Endodermal cell (in vitro differentiated cells): ENCODE data around the gene CLIP4. TPM values are rescaled to one million over a fixed set of nuclear protein-coding genes. Genes with fewer than 3 reads are reported as not detected.

Experiments used
- DNase-seq: peaks from one replicate; pipeline ENCODE4 v3.0.0-alpha.2; 2017
- H3K27ac ChIP-seq: 2 replicates; pipeline ENCODE4 v1.5.1; 2013; ENCODE audit warnings: mild to moderate bottlenecking, low read depth, low read length, moderate library complexity
- H3K27me3 ChIP-seq: 2 replicates; pipeline ENCODE4 v1.6.1; 2013; ENCODE audit warnings: mild to moderate bottlenecking, low read length, moderate library complexity; ENCODE audit not compliant: insufficient read depth, control insufficient read depth, poor library complexity, severe bottlenecking
- H3K36me3 ChIP-seq: 2 replicates; pipeline ENCODE4 v1.7.0; 2013; ENCODE audit warnings: mild to moderate bottlenecking, low read length, moderate library complexity; ENCODE audit not compliant: control insufficient read depth, insufficient read depth
- H3K4me1 ChIP-seq: one replicate; pipeline ENCODE4 v1.7.0; 2013; ENCODE audit warnings: low read length; ENCODE audit not compliant: control insufficient read depth, insufficient read depth
- H3K4me3 ChIP-seq: 2 replicates; pipeline ENCODE4 v1.5.1; 2013; ENCODE audit warnings: mild to moderate bottlenecking, low read length, moderate library complexity
- H3K9ac ChIP-seq: 2 replicates; pipeline ENCODE4 v1.6.1; 2013; ENCODE audit warnings: mild to moderate bottlenecking, low read length, moderate library complexity; ENCODE audit not compliant: poor library complexity, severe bottlenecking; ENCODE audit errors: extremely low read depth
- H3K9me3 ChIP-seq: 2 replicates; pipeline ENCODE4 v1.6.1; 2013; ENCODE audit warnings: mild to moderate bottlenecking, low read length, moderate library complexity; ENCODE audit not compliant: control insufficient read depth
- H3K27ac Mint-ChIP-seq: 2 replicates; pipeline ENCODE4 v1.8.0; 2020; ENCODE audit warnings: mixed read lengths
- H3K27me3 Mint-ChIP-seq: 2 replicates; pipeline ENCODE4 v1.8.0; 2021; ENCODE audit warnings: mild to moderate bottlenecking, mixed read lengths; ENCODE audit not compliant: insufficient read depth
- H3K36me3 Mint-ChIP-seq: 2 replicates; pipeline ENCODE4 v1.8.0; 2020; ENCODE audit warnings: low read depth, mixed read lengths
- H3K4me1 Mint-ChIP-seq: 2 replicates; pipeline ENCODE4 v1.8.0; 2020; ENCODE audit warnings: mixed read lengths
- H3K4me3 Mint-ChIP-seq: 2 replicates; pipeline ENCODE4 v1.8.0; 2020; ENCODE audit warnings: mild to moderate bottlenecking, moderate library complexity, mixed read lengths
- H3K9me3 Mint-ChIP-seq: 2 replicates; pipeline ENCODE4 v1.8.0; 2020; ENCODE audit warnings: mild to moderate bottlenecking, mixed read lengths
- WGBS, 2 experiments: methylation state at CpG; one replicate each; pipeline versions ENCODE4 v1.1.5 to v1.1.7; 2013; ENCODE audit warnings: missing lambda C conversion rate in 2 of 2, mixed read lengths in 1 of 2; ENCODE audit not compliant: insufficient coverage in 1 of 2, insufficient read length in 1 of 2; 5-methylcytosine and 5-hydroxymethylcytosine counted together
- total RNA-seq, 2 donors: library from RNA; stranded (reverse); fragmentation: NEBNext Ultra II Directional in 1 of 2; extraction: Animal tissue kit (Norgen Biotek cat#: 25700) in 1 of 2; gene quantifications; 2 replicates in 1 of 2; 3 replicates in 1 of 2; pipeline ENCODE4 v1.2.1, GENCODE V29; 2021
- TF ChIP-seq, protein P1 (sequence below): fragments of 200-600 bp; sonication (generic); conservative IDR thresholded peaks from 2 replicates; pipeline ENCODE4 v1.5.0; 2021; ENCODE audit warnings: antibody characterized with exemption, mild to moderate bottlenecking

The CLIP4 gene
- total RNA-seq, 2 donors from 2014 or later = 8.0 to 10.9 TPM

DNA sequence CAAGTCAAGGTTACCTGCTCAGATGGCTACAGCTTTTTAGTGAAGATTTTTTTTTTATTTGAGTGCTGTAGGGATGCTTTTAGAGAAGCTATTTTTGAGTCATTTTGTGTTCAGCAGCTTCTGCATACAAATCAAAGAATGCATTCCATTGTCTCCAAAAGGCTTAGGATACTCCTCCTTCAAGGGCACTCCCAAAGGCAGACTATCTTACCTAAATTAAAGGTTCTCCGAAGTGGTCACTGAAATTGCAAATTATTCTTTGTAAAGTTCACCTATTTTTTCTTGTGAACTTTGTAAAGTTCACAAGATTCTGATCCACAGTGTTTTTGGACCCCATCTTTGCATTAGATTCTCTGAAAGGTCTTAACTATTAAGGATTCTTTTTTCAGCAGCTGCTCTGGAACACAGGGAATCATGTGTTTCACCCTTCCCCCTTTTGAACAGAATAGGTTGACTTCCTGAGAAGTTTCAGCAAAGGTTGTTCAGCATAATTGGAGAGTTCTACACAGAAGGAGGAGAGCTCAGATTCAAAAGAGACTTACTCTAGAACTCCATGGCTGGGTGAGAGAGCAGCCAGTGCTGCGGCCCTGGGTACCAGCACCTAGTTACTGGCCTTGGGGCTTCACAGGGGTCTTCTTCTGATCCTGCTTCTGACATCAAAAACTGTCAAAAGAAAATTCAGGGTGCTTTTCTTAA is 14.5 kb downstream of the CLIP4 start:
- 29 to 68% methylated on average over 1 to 2 of the region's 2 CpGs for WGBS, 2 experiments
- peaks cover 23% of the 10 kb centered on the region for H3K27me3 Mint-ChIP-seq
- H3K9me3 ChIP-seq = peaks cover 8% of the 10 kb centered on the region
- H3K4me3 ChIP-seq = peak overlapping the region; percentile 25
- no peak overlapping the region for H3K9ac ChIP-seq
- TF ChIP-seq, protein P1, sequence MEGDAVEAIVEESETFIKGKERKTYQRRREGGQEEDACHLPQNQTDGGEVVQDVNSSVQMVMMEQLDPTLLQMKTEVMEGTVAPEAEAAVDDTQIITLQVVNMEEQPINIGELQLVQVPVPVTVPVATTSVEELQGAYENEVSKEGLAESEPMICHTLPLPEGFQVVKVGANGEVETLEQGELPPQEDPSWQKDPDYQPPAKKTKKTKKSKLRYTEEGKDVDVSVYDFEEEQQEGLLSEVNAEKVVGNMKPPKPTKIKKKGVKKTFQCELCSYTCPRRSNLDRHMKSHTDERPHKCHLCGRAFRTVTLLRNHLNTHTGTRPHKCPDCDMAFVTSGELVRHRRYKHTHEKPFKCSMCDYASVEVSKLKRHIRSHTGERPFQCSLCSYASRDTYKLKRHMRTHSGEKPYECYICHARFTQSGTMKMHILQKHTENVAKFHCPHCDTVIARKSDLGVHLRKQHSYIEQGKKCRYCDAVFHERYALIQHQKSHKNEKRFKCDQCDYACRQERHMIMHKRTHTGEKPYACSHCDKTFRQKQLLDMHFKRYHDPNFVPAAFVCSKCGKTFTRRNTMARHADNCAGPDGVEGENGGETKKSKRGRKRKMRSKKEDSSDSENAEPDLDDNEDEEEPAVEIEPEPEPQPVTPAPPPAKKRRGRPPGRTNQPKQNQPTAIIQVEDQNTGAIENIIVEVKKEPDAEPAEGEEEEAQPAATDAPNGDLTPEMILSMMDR = no peak
- peak overlapping the region; percentile 80 for H3K27ac Mint-ChIP-seq
- H3K36me3 Mint-ChIP-seq = peaks cover 10% of the 10 kb centered on the region
- peaks cover 11% of the 10 kb centered on the region for H3K36me3 ChIP-seq
- no peak overlapping the region for H3K27ac ChIP-seq
- H3K4me1 ChIP-seq = peaks cover 16% of the 10 kb centered on the region
- DNase-seq = no peak
- peaks cover 22% of the 10 kb centered on the region for H3K4me1 Mint-ChIP-seq
- no peaks in the 10 kb centered on the region for H3K27me3 ChIP-seq
- H3K9me3 Mint-ChIP-seq = peaks cover 7% of the 10 kb centered on the region
- H3K4me3 Mint-ChIP-seq = no peak overlapping the region

DNA sequence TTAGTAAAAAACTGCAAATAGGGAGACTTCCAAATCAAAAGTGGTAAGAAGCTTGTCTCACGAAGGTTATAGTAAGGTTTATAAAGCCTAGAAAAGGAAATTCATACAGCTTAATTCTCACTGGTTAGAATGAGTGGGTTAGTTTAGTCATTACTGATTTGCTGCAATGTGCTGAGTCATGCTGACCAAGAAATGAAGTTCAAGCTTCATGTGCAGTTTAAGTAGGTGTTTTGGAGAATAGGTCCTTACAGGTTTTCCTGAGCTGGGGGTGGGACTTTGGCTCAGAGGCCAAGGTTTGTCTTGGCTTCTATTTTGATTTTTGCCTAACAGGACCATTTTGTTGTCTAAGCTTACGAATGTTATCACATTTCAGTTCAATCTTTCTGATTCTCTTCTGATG is 15.1 kb downstream of the CLIP4 start:
- H3K4me3 Mint-ChIP-seq = no peak overlapping the region

DNA sequence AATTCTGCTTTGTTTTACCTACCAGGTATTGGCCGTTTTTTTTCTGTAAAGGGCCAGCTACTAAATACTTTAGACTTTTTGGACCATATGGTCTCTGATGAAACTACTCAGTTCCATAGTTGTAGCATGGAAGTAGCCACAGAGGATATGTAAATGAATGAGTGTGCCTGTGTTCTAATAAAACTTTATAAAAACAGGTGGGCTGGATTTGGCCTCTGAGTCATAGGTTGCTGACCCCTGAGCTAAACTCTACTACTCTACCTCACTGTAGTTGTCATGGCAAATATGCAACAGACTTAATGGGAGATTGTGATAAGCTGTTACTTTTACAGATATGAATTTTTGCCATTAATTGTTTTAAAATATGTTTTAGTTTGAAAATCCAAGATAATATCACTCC is 19.7 kb downstream of the CLIP4 start:
- peaks cover 6% of the 10 kb centered on the region for H3K4me1 ChIP-seq
- H3K27me3 Mint-ChIP-seq = no peaks in the 10 kb centered on the region
- TF ChIP-seq, protein P1 = no peak
- H3K9me3 ChIP-seq = peaks cover 17% of the 10 kb centered on the region
- no peak overlapping the region for H3K27ac Mint-ChIP-seq
- H3K4me1 Mint-ChIP-seq = peaks cover 9% of the 10 kb centered on the region
- peaks cover 9% of the 10 kb centered on the region for H3K36me3 ChIP-seq
- H3K9ac ChIP-seq = no peak overlapping the region
- WGBS, 2 experiments = 60 to 88% methylated on average over 1 of the region's 1 CpG
- no peak overlapping the region for H3K27ac ChIP-seq
- H3K4me3 ChIP-seq = no peak overlapping the region
- H3K36me3 Mint-ChIP-seq = peaks cover 25% of the 10 kb centered on the region
- H3K9me3 Mint-ChIP-seq = peaks cover 18% of the 10 kb centered on the region
- no peak for DNase-seq
- no peaks in the 10 kb centered on the region for H3K27me3 ChIP-seq
- no peak overlapping the region for H3K4me3 Mint-ChIP-seq

More for the DNA sequence above, 15.1 kb downstream of the CLIP4 start:
- peaks cover 16% of the 10 kb centered on the region for H3K4me1 ChIP-seq
- TF ChIP-seq, protein P1 = no peak
- no peak overlapping the region for H3K27ac ChIP-seq
- Mint-ChIP-seq H3K27ac (peak overlapping the region; percentile 72), H3K4me1 (peaks cover 22% of the 10 kb centered on the region), H3K36me3 (peaks cover 4% of the 10 kb centered on the region), H3K27me3 (peaks cover 19% of the 10 kb centered on the region), H3K9me3 (peaks cover 4% of the 10 kb centered on the region)
- no peak overlapping the region for H3K9ac ChIP-seq
- no peaks in the 10 kb centered on the region for H3K27me3 ChIP-seq
- peak; percentile 55 for DNase-seq
- no peak overlapping the region for H3K4me3 ChIP-seq
- peaks cover 9% of the 10 kb centered on the region for H3K36me3 ChIP-seq
- peaks cover 3% of the 10 kb centered on the region for H3K9me3 ChIP-seq
- 94 to 100% methylated on average over 1 to 2 of the region's 2 CpGs for WGBS, 2 experiments
